Tibial nerve (tissue), 3 donors: ENCODE results near the gene ATP11C.

Source experiments
- POLR2A ChIP-seq, 2 donors: fragments of 450-650 bp; IDR thresholded peaks; one replicate each; pipeline ENCODE4 v1.6.1; 2017; ENCODE audit warnings: antibody characterized with exemption in 2 of 2, mild to moderate bottlenecking in 2 of 2, moderate library complexity in 2 of 2
- TF ChIP-seq, protein P1 (sequence below), 5 experiments: fragments of 200-600 bp in 3 of 5; fragments of 450-650 bp in 2 of 5; sonication (generic) in 3 of 5; IDR thresholded peaks; one replicate each; pipeline ENCODE4 v1.5.1; 2016 to 2019; ENCODE audit warnings: antibody characterized with exemption in 5 of 5, mild to moderate bottlenecking in 3 of 5, moderate library complexity in 2 of 5

DNA sequence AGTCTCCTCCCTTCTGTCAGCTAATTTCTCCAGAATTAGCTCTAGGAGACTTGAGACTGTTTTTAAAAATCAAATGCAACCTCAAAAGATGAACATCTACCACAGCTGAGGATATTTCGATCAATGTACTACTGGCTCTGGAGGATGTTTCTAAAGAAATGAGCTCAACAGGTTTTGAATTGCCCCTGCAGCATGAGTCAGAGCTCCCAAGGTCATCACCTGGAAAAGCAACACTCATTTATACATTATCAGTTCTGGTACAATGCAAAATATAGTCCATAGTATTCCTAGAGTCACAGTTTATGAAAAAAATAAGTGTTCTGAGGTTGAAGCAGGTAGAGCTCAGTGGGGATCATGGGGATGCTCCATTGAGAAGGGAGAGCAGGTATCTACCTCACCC is 174.0 kb downstream of the ATP11C start:
- TF ChIP-seq, protein P1, sequence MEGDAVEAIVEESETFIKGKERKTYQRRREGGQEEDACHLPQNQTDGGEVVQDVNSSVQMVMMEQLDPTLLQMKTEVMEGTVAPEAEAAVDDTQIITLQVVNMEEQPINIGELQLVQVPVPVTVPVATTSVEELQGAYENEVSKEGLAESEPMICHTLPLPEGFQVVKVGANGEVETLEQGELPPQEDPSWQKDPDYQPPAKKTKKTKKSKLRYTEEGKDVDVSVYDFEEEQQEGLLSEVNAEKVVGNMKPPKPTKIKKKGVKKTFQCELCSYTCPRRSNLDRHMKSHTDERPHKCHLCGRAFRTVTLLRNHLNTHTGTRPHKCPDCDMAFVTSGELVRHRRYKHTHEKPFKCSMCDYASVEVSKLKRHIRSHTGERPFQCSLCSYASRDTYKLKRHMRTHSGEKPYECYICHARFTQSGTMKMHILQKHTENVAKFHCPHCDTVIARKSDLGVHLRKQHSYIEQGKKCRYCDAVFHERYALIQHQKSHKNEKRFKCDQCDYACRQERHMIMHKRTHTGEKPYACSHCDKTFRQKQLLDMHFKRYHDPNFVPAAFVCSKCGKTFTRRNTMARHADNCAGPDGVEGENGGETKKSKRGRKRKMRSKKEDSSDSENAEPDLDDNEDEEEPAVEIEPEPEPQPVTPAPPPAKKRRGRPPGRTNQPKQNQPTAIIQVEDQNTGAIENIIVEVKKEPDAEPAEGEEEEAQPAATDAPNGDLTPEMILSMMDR (IDR thresholded peaks at IDR 0.05) = no peak
- no peak for TF ChIP-seq POLR2A (IDR thresholded peaks at IDR 0.05)
